HG02588 (cell line): Measurements from ENCODE around the gene TM2D1.
"Not testable (repeated sequence)": the region's sequence is repeated elsewhere in the genome, so short reads cannot be mapped to it uniquely, and the experiment has no call there.

Experiments used
- ATAC-seq: cut with Tn5 transposase; IDR thresholded peaks from one replicate; pipeline ENCODE4 v1.9.1; 2021; ENCODE audit warnings: mild to moderate bottlenecking, moderate library complexity; ENCODE audit not compliant: unreplicated experiment

TM2D1 gene

GRCh38 chr1:61724813-61725694 lies at the start of gene TM2D1:
Gene TM2D1, minus strand, starts transcription at chr1:61725141. Its CDS starts 21 bp downstream, at chr1:61725120.
- peak; percentile 100 for ATAC-seq

GRCh38 chr1:61770131-61770530 lies 45.2 kb upstream of the TM2D1 start:
- ATAC-seq = no peak

- ATAC-seq = no peak
These were observed 33.0 kb upstream of the TM2D1 start for GRCh38 chr1:61757950-61758349.

- no peak for ATAC-seq
These were observed 31.8 kb upstream of the TM2D1 start for GRCh38 chr1:61756773-61757172.

- no peak for ATAC-seq
These were observed 29.6 kb upstream of the TM2D1 start for GRCh38 chr1:61754545-61754944.

- no peak for ATAC-seq
These were observed 29.1 kb upstream of the TM2D1 start for GRCh38 chr1:61753998-61754508.

GRCh38 chr1:61752921-61753389 lies 28.0 kb upstream of the TM2D1 start:
- ATAC-seq = no peak

- ATAC-seq = no peak
These were observed 24.6 kb upstream of the TM2D1 start for GRCh38 chr1:61749574-61749973.

GRCh38 chr1:61748566-61748965 lies 23.6 kb upstream of the TM2D1 start:
- ATAC-seq = no peak

- no peak for ATAC-seq
These were observed 21.9 kb upstream of the TM2D1 start for GRCh38 chr1:61746813-61747212.

- no peak for ATAC-seq
These were observed 19.0 kb upstream of the TM2D1 start for GRCh38 chr1:61743716-61744580.

- ATAC-seq = no peak
These were observed 18.4 kb upstream of the TM2D1 start for GRCh38 chr1:61743431-61743705.

- ATAC-seq = peak; percentile 66
These were observed 17.9 kb upstream of the TM2D1 start for GRCh38 chr1:61742620-61743430.

- peak; percentile 81 for ATAC-seq
These were observed 17.0 kb upstream of the TM2D1 start, which contains the start of gene PATJ for GRCh38 chr1:61741711-61742619. Gene PATJ, plus strand, starts transcription at chr1:61742480. Its CDS starts 20,413 bp downstream, at chr1:61762893.

- ATAC-seq = no peak
These were observed 16.1 kb upstream of the TM2D1 start for GRCh38 chr1:61740751-61741700.

- no peak for ATAC-seq
These were observed 7.8 kb upstream of the TM2D1 start for GRCh38 chr1:61732726-61733125.

- not testable (repeated sequence) for ATAC-seq
These were observed 5.7 kb upstream of the TM2D1 start for GRCh38 chr1:61730679-61731078.

- no peak for ATAC-seq
These were observed 2.6 kb upstream of the TM2D1 start for GRCh38 chr1:61727544-61727943.

GRCh38 chr1:61724506-61724812 lies 482 bp downstream of the TM2D1 start:
- ATAC-seq = no peak
